GM10266 (cell line): ENCODE data around the gene GIN1.
"Not testable (repeated sequence)": the region's sequence is repeated elsewhere in the genome, so short reads cannot be mapped to it uniquely, and the experiment has no call there.

Source experiments
- DNase-seq: peaks from one replicate; pipeline ENCODE4 v3.0.0; 2012; ENCODE audit errors: extremely low spot score
- CTCF ChIP-seq: IDR thresholded peaks from 2 replicates; pipeline ENCODE4 v1.5.1; 2012; ENCODE audit warnings: mild to moderate bottlenecking, low read depth; ENCODE audit not compliant: control insufficient read depth, insufficient read depth; ENCODE audit errors: missing control alignments

Gene GIN1

GRCh38 chr5:103093727-103094126 is 26.2 kb downstream of the GIN1 start:
- no peak for DNase-seq
- TF ChIP-seq CTCF, result no peak

- DNase-seq, result no peak
- no peak for TF ChIP-seq CTCF
Observed at GRCh38 chr5:103092676-103093075, 27.3 kb downstream of the GIN1 start.

- DNase-seq, result no peak
- TF ChIP-seq CTCF, result no peak
Observed at GRCh38 chr5:103090791-103091190, 29.1 kb downstream of the GIN1 start.

GRCh38 chr5:103089272-103089671 is 30.7 kb downstream of the GIN1 start:
- no peak for TF ChIP-seq CTCF
- no peak for DNase-seq

GRCh38 chr5:103086547-103086946 is 33.4 kb downstream of the GIN1 start:
- DNase-seq, result no peak

GRCh38 chr5:103079796-103080195 is 40.1 kb downstream of the GIN1 start:
- no peak for TF ChIP-seq CTCF
- no peak for DNase-seq

More at GRCh38 chr5:103086547-103086946, 33.4 kb downstream of the GIN1 start:
- no peak for TF ChIP-seq CTCF

GRCh38 chr5:103075442-103075841 is 44.5 kb downstream of the GIN1 start:
- TF ChIP-seq CTCF, result no peak
- no peak for DNase-seq

- DNase-seq, result not testable (repeated sequence)
Observed at GRCh38 chr5:103073500-103073899, 46.4 kb downstream of the GIN1 start.
